Uterus (tissue), 2 donors: Measurements from ENCODE around the gene FUBP1.

ENCODE experiments used
- CTCF ChIP-seq, 4 experiments: fragments of 200-600 bp in 2 of 4; fragments of 450-650 bp in 2 of 4; sonication (generic) in 2 of 4; IDR thresholded peaks; one replicate each; pipeline ENCODE4 v1.5.1; 2016 to 2019; ENCODE audit warnings: antibody characterized with exemption in 4 of 4, mild to moderate bottlenecking in 2 of 4, moderate library complexity in 1 of 4
- POLR2A ChIP-seq, 2 donors: fragments of 450-650 bp; IDR thresholded peaks; one replicate each; pipeline ENCODE4 v1.6.1; 2016; ENCODE audit warnings: antibody characterized with exemption in 2 of 2, mild to moderate bottlenecking in 1 of 2, moderate library complexity in 1 of 2

DNA sequence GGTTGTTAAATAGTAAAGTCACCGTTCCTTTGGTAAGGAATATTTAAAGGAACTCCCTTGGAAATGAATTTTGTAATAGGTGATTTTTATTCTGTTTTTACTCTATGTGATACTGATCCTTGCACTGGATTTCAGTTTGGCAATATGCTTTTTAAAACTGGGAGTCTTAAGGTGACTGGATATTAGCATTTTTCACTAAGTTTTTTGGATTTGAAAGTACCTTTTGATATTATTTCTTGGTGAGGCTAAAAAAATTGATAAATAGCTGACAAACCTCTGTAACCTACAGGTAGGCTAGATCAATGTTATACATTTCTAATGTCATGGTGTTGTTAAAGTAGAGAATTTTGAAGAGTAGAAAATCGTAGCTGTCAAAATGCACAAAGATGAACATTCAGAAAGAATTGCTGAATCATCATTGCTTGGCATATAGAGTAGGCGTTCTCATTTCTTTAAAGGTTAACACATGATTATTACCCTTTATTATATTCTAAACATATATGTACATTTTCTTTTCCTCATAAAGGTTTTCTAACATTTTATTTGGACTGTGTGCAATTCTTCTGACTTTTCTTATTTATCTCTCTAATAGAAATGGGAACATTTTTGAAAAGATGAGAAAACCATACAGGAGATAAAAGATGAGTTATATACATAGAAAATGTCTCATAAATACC lies 24.3 kb upstream of the FUBP1 start:
- no peak for TF ChIP-seq CTCF (IDR thresholded peaks at IDR 0.05)
- TF ChIP-seq POLR2A (IDR thresholded peaks at IDR 0.05) = no peak
